Measurements from ENCODE around the gene IFNAR2. TPM values are rescaled to one million over a fixed set of nuclear protein-coding genes. Genes with fewer than 3 reads are reported as not detected.

IFNAR2 gene
- total RNA-seq, 1 donor from 2014 or later: 23.3 TPM

GRCh38 chr21:33208534-33208933 lies 21.2 kb upstream of the IFNAR2 start:
- Mint-ChIP-seq H3K27ac (ENCODE audit: unreplicated experiment) (no peak overlapping the region), H3K4me3 (ENCODE audit: unreplicated experiment) (no peak overlapping the region), H3K36me3 (ENCODE audit: low read depth, unreplicated experiment) (peaks cover 3% of the 10 kb centered on the region), H3K4me1 (ENCODE audit: low read depth, unreplicated experiment) (peaks cover 31% of the 10 kb centered on the region), H3K27me3 (ENCODE audit: low read depth, unreplicated experiment) (no peaks in the 10 kb centered on the region), H3K9me3 (ENCODE audit: unreplicated experiment) (peaks cover 13% of the 10 kb centered on the region)
- TF ChIP-seq EZH2 (IDR thresholded peaks at IDR 0.05; ENCODE audit: insufficient read depth, low read length): no peak
- no peak for TF ChIP-seq CTCF (IDR thresholded peaks at IDR 0.05; ENCODE audit: insufficient read depth, low read depth, low read length)
- Histone ChIP-seq H3K4me3 (ENCODE audit: insufficient read depth, low read depth, low read length) (no peak overlapping the region), H3K27ac (ENCODE audit: low read depth, low read length) (no peak overlapping the region), H2AFZ (ENCODE audit: low read depth, low read length) (no peak overlapping the region), H4K20me1 (ENCODE audit: insufficient read depth, low read length) (no peaks in the 10 kb centered on the region), H3K9ac (ENCODE audit: low read length) (no peak overlapping the region), H3K4me1 (ENCODE audit: insufficient read depth, low read length) (peaks cover 15% of the 10 kb centered on the region), H3K27me3 (ENCODE audit: insufficient read depth, low read length) (no peaks in the 10 kb centered on the region), H3K4me2 (ENCODE audit: low read length) (no peak overlapping the region), H3K36me3 (ENCODE audit: insufficient read depth, low read length) (no peaks in the 10 kb centered on the region), H3K9me3 (ENCODE audit: insufficient read depth, low read depth, low read length) (no peaks in the 10 kb centered on the region), H3K79me2 (ENCODE audit: insufficient read depth, low read length) (no peaks in the 10 kb centered on the region)
- no peak for DNase-seq (ENCODE audit: low read depth)
- no peak for FAIRE-seq

- peaks cover 4% of the 10 kb centered on the region for H3K4me1 ChIP-seq (ENCODE audit: insufficient read depth, low read length)
- H4K20me1 ChIP-seq (ENCODE audit: insufficient read depth, low read length): no peaks in the 10 kb centered on the region
- H3K79me2 ChIP-seq (ENCODE audit: insufficient read depth, low read length): no peaks in the 10 kb centered on the region
- no peak for FAIRE-seq
- peaks cover 4% of the 10 kb centered on the region for H3K27me3 Mint-ChIP-seq (ENCODE audit: low read depth, unreplicated experiment)
- no peak overlapping the region for H2AFZ ChIP-seq (ENCODE audit: low read depth, low read length)
- peaks cover 13% of the 10 kb centered on the region for H3K9me3 Mint-ChIP-seq (ENCODE audit: unreplicated experiment)
- peaks cover 3% of the 10 kb centered on the region for H3K27me3 ChIP-seq (ENCODE audit: insufficient read depth, low read length)
- H3K4me3 Mint-ChIP-seq (ENCODE audit: unreplicated experiment): no peak overlapping the region
- DNase-seq (ENCODE audit: low read depth): no peak
- H3K4me3 ChIP-seq (ENCODE audit: insufficient read depth, low read depth, low read length): no peak overlapping the region
- no peak overlapping the region for H3K4me2 ChIP-seq (ENCODE audit: low read length)
- H3K9ac ChIP-seq (ENCODE audit: low read length): no peak overlapping the region
- H3K36me3 Mint-ChIP-seq (ENCODE audit: low read depth, unreplicated experiment): peaks cover 3% of the 10 kb centered on the region
- no peaks in the 10 kb centered on the region for H3K36me3 ChIP-seq (ENCODE audit: insufficient read depth, low read length)
- no peaks in the 10 kb centered on the region for H3K9me3 ChIP-seq (ENCODE audit: insufficient read depth, low read depth, low read length)
- H3K27ac ChIP-seq (ENCODE audit: low read depth, low read length): no peak overlapping the region
- no peak overlapping the region for H3K27ac Mint-ChIP-seq (ENCODE audit: unreplicated experiment)
- peaks cover 18% of the 10 kb centered on the region for H3K4me1 Mint-ChIP-seq (ENCODE audit: low read depth, unreplicated experiment)
- TF ChIP-seq CTCF (IDR thresholded peaks at IDR 0.05; ENCODE audit: insufficient read depth, low read depth, low read length): no peak
- no peak for TF ChIP-seq EZH2 (IDR thresholded peaks at IDR 0.05; ENCODE audit: insufficient read depth, low read length)
Observed at GRCh38 chr21:33211305-33211704, 18.4 kb upstream of the IFNAR2 start.

- no peak overlapping the region for H3K27ac ChIP-seq (ENCODE audit: low read depth, low read length)
- H2AFZ ChIP-seq (ENCODE audit: low read depth, low read length): no peak overlapping the region
- H3K9me3 Mint-ChIP-seq (ENCODE audit: unreplicated experiment): peaks cover 12% of the 10 kb centered on the region
- peaks cover 18% of the 10 kb centered on the region for H3K4me1 Mint-ChIP-seq (ENCODE audit: low read depth, unreplicated experiment)
- FAIRE-seq (no peak), DNase-seq (ENCODE audit: low read depth) (no peak)
- no peak overlapping the region for H3K27ac Mint-ChIP-seq (ENCODE audit: unreplicated experiment)
- H3K4me2 ChIP-seq (ENCODE audit: low read length): peak overlapping the region; percentile 63
- no peak overlapping the region for H3K4me3 ChIP-seq (ENCODE audit: insufficient read depth, low read depth, low read length)
- peaks cover 4% of the 10 kb centered on the region for H3K4me1 ChIP-seq (ENCODE audit: insufficient read depth, low read length)
- no peak overlapping the region for H3K9ac ChIP-seq (ENCODE audit: low read length)
- H3K4me3 Mint-ChIP-seq (ENCODE audit: unreplicated experiment): no peak overlapping the region
- H4K20me1 ChIP-seq (ENCODE audit: insufficient read depth, low read length): no peaks in the 10 kb centered on the region
- H3K9me3 ChIP-seq (ENCODE audit: insufficient read depth, low read depth, low read length): no peaks in the 10 kb centered on the region
- H3K36me3 ChIP-seq (ENCODE audit: insufficient read depth, low read length): no peaks in the 10 kb centered on the region
- no peak for TF ChIP-seq CTCF (IDR thresholded peaks at IDR 0.05; ENCODE audit: insufficient read depth, low read depth, low read length)
- TF ChIP-seq EZH2 (IDR thresholded peaks at IDR 0.05; ENCODE audit: insufficient read depth, low read length): no peak
- H3K79me2 ChIP-seq (ENCODE audit: insufficient read depth, low read length): no peaks in the 10 kb centered on the region
- H3K27me3 ChIP-seq (ENCODE audit: insufficient read depth, low read length): peaks cover 3% of the 10 kb centered on the region
- H3K36me3 Mint-ChIP-seq (ENCODE audit: low read depth, unreplicated experiment): peaks cover 3% of the 10 kb centered on the region
- H3K27me3 Mint-ChIP-seq (ENCODE audit: low read depth, unreplicated experiment): peaks cover 4% of the 10 kb centered on the region
Observed at GRCh38 chr21:33211732-33212131, 18.0 kb upstream of the IFNAR2 start.
